Smooth muscle cell (in vitro differentiated cells): ENCODE data around the gene ELMO1. TPM values are rescaled to one million over a fixed set of nuclear protein-coding genes. Genes with fewer than 3 reads are reported as not detected.

Source experiments
- DNase-seq: peaks from one replicate; lab custom pipeline; 2025; ENCODE audit not compliant: unreplicated experiment; lab: John Stamatoyannopoulos, UW
- H2AFZ ChIP-seq: fragments of 200-600 bp; sonication (generic); 2 replicates; pipeline ENCODE4 v1.6.0; 2016; ENCODE audit warnings: antibody characterized with exemption, low read depth, mild to moderate bottlenecking
- H3F3A ChIP-seq: fragments of 200-600 bp; sonication (generic); 2 replicates; pipeline ENCODE4 v1.6.0; 2017; ENCODE audit warnings: antibody characterized with exemption, low read depth
- H3K27ac ChIP-seq: fragments of 200-600 bp; sonication (generic); 2 replicates; pipeline ENCODE4 v1.5.1; 2016; ENCODE audit warnings: low read depth, mild to moderate bottlenecking
- H3K27me3 ChIP-seq: fragments of 200-600 bp; sonication (generic); 2 replicates; pipeline ENCODE4 v1.6.1; 2016; ENCODE audit warnings: low read depth, mild to moderate bottlenecking
- H3K36me3 ChIP-seq: fragments of 200-600 bp; sonication (generic); 2 replicates; pipeline ENCODE4 v1.5.1; 2016; ENCODE audit warnings: low read depth
- H3K4me1 ChIP-seq: fragments of 200-600 bp; sonication (generic); 2 replicates; pipeline ENCODE4 v1.5.1; 2016; ENCODE audit warnings: low read depth
- H3K4me2 ChIP-seq: fragments of 200-600 bp; sonication (generic); 2 replicates; pipeline ENCODE4 v1.6.0; 2016; ENCODE audit warnings: mild to moderate bottlenecking
- H3K4me3 ChIP-seq: fragments of 200-600 bp; sonication (generic); 2 replicates; pipeline ENCODE4 v1.5.1; 2016; ENCODE audit warnings: mild to moderate bottlenecking
- H3K79me2 ChIP-seq: fragments of 200-600 bp; sonication (generic); 2 replicates; pipeline ENCODE4 v1.6.0; 2016; ENCODE audit warnings: low read depth, mild to moderate bottlenecking
- H3K9ac ChIP-seq: fragments of 200-600 bp; sonication (generic); 2 replicates; pipeline ENCODE4 v1.6.0; 2016; ENCODE audit warnings: low read depth
- H3K9me3 ChIP-seq: fragments of 200-600 bp; sonication (generic); replicated peaks from 2 replicates; pipeline ENCODE4 v1.5.1; 2016; ENCODE audit warnings: low read depth
- H4K20me1 ChIP-seq: fragments of 200-600 bp; sonication (generic); 2 replicates; pipeline ENCODE4 v1.6.0; 2016; ENCODE audit warnings: low read depth
- CTCF ChIP-seq: fragments of 200-600 bp; sonication (generic); IDR thresholded peaks from 2 replicates; pipeline ENCODE4 v1.5.1; 2017; ENCODE audit warnings: borderline replicate concordance, mild to moderate bottlenecking, antibody characterized with exemption; ENCODE audit not compliant: insufficient read depth, poor library complexity, severe bottlenecking
- WGBS: methylation state at CpG from one replicate; pipeline ENCODE4 v1.1.7; 2016; ENCODE audit warnings: low lambda C conversion rate; 5-methylcytosine and 5-hydroxymethylcytosine counted together
- polyA plus RNA-seq: library from polyadenylated mRNA; unstranded; fragments of >200 nt; fragmentation: Nextera tagmentation; extraction: Ambion mirVana; gene quantifications from 2 replicates; pipeline ENCODE4 v1.2.1, GENCODE V29; 2016
- total RNA-seq: library from RNA; depleted of rRNA; stranded (reverse); fragments of >200 nt; gene quantifications from 2 replicates; pipeline ENCODE4 v1.2.3, GENCODE V29; 2014

Gene ELMO1
- total and polyA plus RNA-seq, 2 experiments from 2014 or later: 8.2 to 36.0 TPM

- Histone ChIP-seq H3K4me3 (no peak overlapping the region), H3K4me1 (no peaks in the 10 kb centered on the region), H3K4me2 (no peak overlapping the region), H2AFZ (no peak overlapping the region), H3F3A (no peaks in the 10 kb centered on the region), H4K20me1 (no peaks in the 10 kb centered on the region), H3K9ac (no peak overlapping the region), H3K36me3 (no peaks in the 10 kb centered on the region), H3K79me2 (no peaks in the 10 kb centered on the region), H3K27ac (no peak overlapping the region), H3K9me3 (no peaks in the 10 kb centered on the region), H3K27me3 (no peaks in the 10 kb centered on the region)
- 86% methylated on average over 2 of the region's 2 CpGs for WGBS
- DNase-seq: no peak
- no peak for TF ChIP-seq CTCF
These were observed 349.9 kb downstream of the ELMO1 start for GRCh38 chr7:37098762-37099161.

GRCh38 chr7:37097983-37098382, 350.7 kb downstream of the ELMO1 start:
- no peaks in the 10 kb centered on the region for H3K27me3 ChIP-seq
- H3K4me2 ChIP-seq: no peak overlapping the region
- no peak overlapping the region for H2AFZ ChIP-seq
- no peaks in the 10 kb centered on the region for H3K9me3 ChIP-seq
- no peak overlapping the region for H3K9ac ChIP-seq
- TF ChIP-seq CTCF: no peak
- no peaks in the 10 kb centered on the region for H3K36me3 ChIP-seq
- DNase-seq: no peak
- H3F3A ChIP-seq: no peaks in the 10 kb centered on the region
- no peaks in the 10 kb centered on the region for H4K20me1 ChIP-seq
- no peak overlapping the region for H3K27ac ChIP-seq
- H3K79me2 ChIP-seq: no peaks in the 10 kb centered on the region
- WGBS: 100% methylated on average over 1 of the region's 1 CpG
- no peaks in the 10 kb centered on the region for H3K4me1 ChIP-seq
- H3K4me3 ChIP-seq: no peak overlapping the region

- Histone ChIP-seq H3K36me3 (no peaks in the 10 kb centered on the region), H4K20me1 (no peaks in the 10 kb centered on the region), H3K9me3 (no peaks in the 10 kb centered on the region), H3F3A (no peaks in the 10 kb centered on the region), H3K4me1 (no peaks in the 10 kb centered on the region), H3K27ac (no peak overlapping the region), H3K4me3 (no peak overlapping the region), H2AFZ (no peak overlapping the region), H3K79me2 (no peaks in the 10 kb centered on the region), H3K9ac (no peak overlapping the region), H3K4me2 (no peak overlapping the region), H3K27me3 (no peaks in the 10 kb centered on the region)
- TF ChIP-seq CTCF: no peak
- WGBS: 89% methylated on average over 8 of the region's 8 CpGs
- no peak for DNase-seq
These were observed 351.4 kb downstream of the ELMO1 start for GRCh38 chr7:37097276-37097675.

- Histone ChIP-seq H4K20me1 (no peaks in the 10 kb centered on the region), H3K36me3 (no peaks in the 10 kb centered on the region), H3K4me2 (no peak overlapping the region), H2AFZ (no peak overlapping the region), H3F3A (no peaks in the 10 kb centered on the region), H3K79me2 (no peaks in the 10 kb centered on the region), H3K4me3 (no peak overlapping the region), H3K9ac (no peak overlapping the region), H3K4me1 (no peaks in the 10 kb centered on the region), H3K27ac (no peak overlapping the region), H3K27me3 (no peaks in the 10 kb centered on the region), H3K9me3 (no peaks in the 10 kb centered on the region)
- 98% methylated on average over 6 of the region's 6 CpGs for WGBS
- no peak for DNase-seq
- no peak for TF ChIP-seq CTCF
These were observed 352.3 kb downstream of the ELMO1 start for GRCh38 chr7:37096341-37096740.
